MM.1S (cell line): ENCODE data around the gene AP3B1.

Experiments
- DNase-seq: peaks from one replicate; pipeline ENCODE4 v3.0.0-alpha.2; 2015
- H2AFZ ChIP-seq: fragments of 300-600 bp; sonication (generic); 2 replicates; pipeline ENCODE4 v1.6.0; 2016; ENCODE audit warnings: antibody characterized with exemption, low read length
- H3F3A ChIP-seq: fragments of 300-600 bp; sonication (generic); 2 replicates; pipeline ENCODE4 v1.6.1; 2016; ENCODE audit warnings: mild to moderate bottlenecking, antibody characterized with exemption, low read length, moderate library complexity, mixed read lengths; ENCODE audit not compliant: insufficient read depth
- H3K27ac ChIP-seq: fragments of 300-600 bp; sonication (generic); 2 replicates; pipeline ENCODE4 v1.5.1; 2016; ENCODE audit warnings: mild to moderate bottlenecking, low read length
- H3K27me3 ChIP-seq: fragments of 300-600 bp; sonication (generic); replicated peaks from 2 replicates; pipeline ENCODE4 v1.6.0; 2016; ENCODE audit warnings: low read length; ENCODE audit not compliant: insufficient read depth
- H3K36me3 ChIP-seq: fragments of 300-600 bp; sonication (generic); replicated peaks from 2 replicates; pipeline ENCODE4 v1.6.1; 2016; ENCODE audit warnings: mild to moderate bottlenecking, low read length, mixed read lengths; ENCODE audit not compliant: insufficient read depth
- H3K4me1 ChIP-seq: fragments of 300-600 bp; sonication (generic); 2 replicates; pipeline ENCODE4 v1.6.1; 2016; ENCODE audit warnings: low read length, mixed read lengths
- H3K4me2 ChIP-seq: fragments of 300-600 bp; sonication (generic); 2 replicates; pipeline ENCODE4 v1.6.0; 2016; ENCODE audit warnings: low read depth, low read length
- H3K4me3 ChIP-seq: fragments of 300-600 bp; sonication (generic); 2 replicates; pipeline ENCODE4 v1.5.1; 2016; ENCODE audit warnings: low read length, mixed read lengths
- H3K79me2 ChIP-seq: fragments of 300-600 bp; sonication (generic); 2 replicates; pipeline ENCODE4 v1.6.1; 2016; ENCODE audit warnings: mixed run types, low read length, mixed read lengths
- H3K9ac ChIP-seq: fragments of 300-600 bp; sonication (generic); 2 replicates; pipeline ENCODE4 v1.6.1; 2016; ENCODE audit warnings: low read length, mixed read lengths
- H3K9me2 ChIP-seq: fragments of 300-600 bp; sonication (generic); replicated peaks from 2 replicates; pipeline ENCODE4 v1.6.1; 2016; ENCODE audit warnings: mild to moderate bottlenecking, low read length, mixed read lengths; ENCODE audit not compliant: insufficient read depth
- H3K9me3 ChIP-seq: fragments of 300-600 bp; sonication (generic); replicated peaks from 2 replicates; pipeline ENCODE4 v1.6.1; 2016; ENCODE audit warnings: mild to moderate bottlenecking, low read length, mixed read lengths; ENCODE audit not compliant: insufficient read depth
- H4K20me1 ChIP-seq: fragments of 300-600 bp; sonication (generic); 2 replicates; pipeline ENCODE4 v1.6.1; 2016; ENCODE audit warnings: mild to moderate bottlenecking, low read length, moderate library complexity, mixed read lengths; ENCODE audit not compliant: insufficient read depth
- CTCF ChIP-seq: fragments of 300-600 bp; sonication (generic); IDR thresholded peaks from 2 replicates; pipeline ENCODE4 v1.5.1; 2016; ENCODE audit warnings: antibody characterized with exemption, low read length, mixed read lengths
- EZH2 ChIP-seq: fragments of 300-600 bp; sonication (generic); optimal IDR thresholded peaks from 2 replicates; pipeline ENCODE3; 2017; ENCODE audit warnings: low read depth, mild to moderate bottlenecking, antibody characterized with exemption, low read length, mixed read lengths
- EZH2phosphoT487 ChIP-seq: fragments of 300-600 bp; sonication (generic); IDR thresholded peaks from 2 replicates; pipeline ENCODE4 v1.6.1; 2018; ENCODE audit warnings: antibody characterized with exemption, low read length

Gene AP3B1

DNA sequence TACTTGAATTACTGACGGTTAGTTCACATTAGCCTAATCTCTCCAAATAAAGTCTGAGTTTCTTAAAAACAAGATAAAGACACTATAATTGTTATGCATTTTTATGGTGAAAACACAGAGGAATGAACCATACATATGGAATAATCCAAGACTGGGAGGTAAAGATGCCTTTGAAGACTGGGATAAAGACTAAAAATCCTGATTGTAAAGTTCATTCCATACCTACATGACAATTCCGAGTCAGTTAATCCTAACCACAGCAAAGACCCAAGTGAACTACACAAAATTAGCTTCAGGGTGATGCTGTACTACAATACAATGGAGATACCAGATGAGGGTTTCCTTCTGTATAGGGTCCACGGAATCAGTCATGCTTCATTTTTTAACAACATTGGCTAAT lies 6.3 kb downstream of the AP3B1 start:
- no peaks in the 10 kb centered on the region for H3K9me3 ChIP-seq
- no peak overlapping the region for H3K27ac ChIP-seq
- no peaks in the 10 kb centered on the region for H3K27me3 ChIP-seq
- H3K4me1 ChIP-seq, result 0 out of 2 replicates have a peak, but pooled peaks cover 2% of the 10 kb centered on the region
- no peaks in the 10 kb centered on the region for H3K36me3 ChIP-seq
- no peak overlapping the region for H3K4me2 ChIP-seq
- peaks cover 74% of the 10 kb centered on the region for H3K79me2 ChIP-seq
- no peaks in the 10 kb centered on the region for H3F3A ChIP-seq
- DNase-seq, result no peak
- TF ChIP-seq EZH2 (no peak), CTCF (no peak), EZH2phosphoT487 (no peak)
- no peaks in the 10 kb centered on the region for H4K20me1 ChIP-seq
- no peak overlapping the region for H3K9ac ChIP-seq
- H2AFZ ChIP-seq, result no peak overlapping the region
- H3K9me2 ChIP-seq, result no peaks in the 10 kb centered on the region
- H3K4me3 ChIP-seq, result no peak overlapping the region

- H3K9ac ChIP-seq, result no peak overlapping the region
- no peaks in the 10 kb centered on the region for H3K27me3 ChIP-seq
- TF ChIP-seq EZH2phosphoT487, result no peak
- TF ChIP-seq EZH2, result no peak
- TF ChIP-seq CTCF, result no peak
- H3K79me2 ChIP-seq, result peaks cover 72% of the 10 kb centered on the region
- no peak overlapping the region for H2AFZ ChIP-seq
- no peak overlapping the region for H3K27ac ChIP-seq
- no peaks in the 10 kb centered on the region for H3K4me1 ChIP-seq
- H4K20me1 ChIP-seq, result no peaks in the 10 kb centered on the region
- no peaks in the 10 kb centered on the region for H3F3A ChIP-seq
- no peak overlapping the region for H3K4me3 ChIP-seq
- DNase-seq, result no peak
- H3K4me2 ChIP-seq, result no peak overlapping the region
- no peaks in the 10 kb centered on the region for H3K9me2 ChIP-seq
- no peaks in the 10 kb centered on the region for H3K9me3 ChIP-seq
- no peaks in the 10 kb centered on the region for H3K36me3 ChIP-seq
These were observed 6.7 kb downstream of the AP3B1 start for GRCh38 chr5:78287833-78288232.

DNA sequence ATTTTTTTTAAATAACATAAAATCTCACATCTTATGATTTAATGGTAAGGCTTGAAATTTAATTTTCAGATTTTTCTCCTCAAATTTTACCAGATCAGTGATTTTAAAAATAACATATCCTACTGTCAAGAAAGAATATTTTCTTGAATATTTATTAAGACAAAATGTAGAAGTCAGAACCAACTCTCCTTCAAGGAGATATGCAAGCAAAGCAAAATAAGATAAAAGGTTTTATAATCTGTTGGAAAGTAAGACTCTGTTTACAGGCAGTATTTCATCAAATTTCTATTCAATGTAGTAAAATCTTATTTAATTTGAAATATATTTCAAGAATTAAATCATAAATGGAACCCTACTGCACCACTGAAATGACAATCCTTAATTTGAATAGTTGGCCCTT lies 7.3 kb downstream of the AP3B1 start:
- Histone ChIP-seq H3K4me2 (no peak overlapping the region), H3K4me3 (no peak overlapping the region), H3K27ac (no peak overlapping the region), H3F3A (no peaks in the 10 kb centered on the region), H3K36me3 (no peaks in the 10 kb centered on the region), H3K27me3 (no peaks in the 10 kb centered on the region), H3K79me2 (peaks cover 68% of the 10 kb centered on the region), H3K4me1 (no peaks in the 10 kb centered on the region), H3K9me3 (no peaks in the 10 kb centered on the region), H3K9ac (no peak overlapping the region), H4K20me1 (no peaks in the 10 kb centered on the region), H3K9me2 (no peaks in the 10 kb centered on the region), H2AFZ (no peak overlapping the region)
- DNase-seq, result no peak
- TF ChIP-seq EZH2, result no peak
- TF ChIP-seq CTCF, result no peak
- TF ChIP-seq EZH2phosphoT487, result no peak

- no peak overlapping the region for H3K4me3 ChIP-seq
- no peak overlapping the region for H3K9ac ChIP-seq
- H3K79me2 ChIP-seq, result peaks cover 68% of the 10 kb centered on the region
- no peaks in the 10 kb centered on the region for H3K9me3 ChIP-seq
- no peaks in the 10 kb centered on the region for H3K36me3 ChIP-seq
- H3K27me3 ChIP-seq, result no peaks in the 10 kb centered on the region
- H4K20me1 ChIP-seq, result no peaks in the 10 kb centered on the region
- H3K4me1 ChIP-seq, result no peaks in the 10 kb centered on the region
- no peak overlapping the region for H3K4me2 ChIP-seq
- no peak overlapping the region for H3K27ac ChIP-seq
- no peak for DNase-seq
- H2AFZ ChIP-seq, result no peak overlapping the region
- H3F3A ChIP-seq, result no peaks in the 10 kb centered on the region
- TF ChIP-seq CTCF (no peak), EZH2 (no peak), EZH2phosphoT487 (no peak)
- H3K9me2 ChIP-seq, result no peaks in the 10 kb centered on the region
These were observed 8.2 kb downstream of the AP3B1 start for GRCh38 chr5:78286290-78286689.
